Kidney epithelial cell (primary cell): Measurements from ENCODE around the gene USP11. TPM values are rescaled to one million over a fixed set of nuclear protein-coding genes. Genes with fewer than 3 reads are reported as not detected.

Source experiments
- DNase-seq: peaks from one replicate; pipeline ENCODE4 v3.0.0-alpha.2; 2010; ENCODE audit warnings: low read depth
- H3K27me3 ChIP-seq: 2 replicates; pipeline ENCODE4 v1.6.0; 2011; ENCODE audit warnings: low read length; ENCODE audit not compliant: control insufficient read depth, insufficient read depth
- H3K36me3 ChIP-seq: 2 replicates; pipeline ENCODE4 v1.5.1; 2011; ENCODE audit warnings: low read length; ENCODE audit not compliant: control insufficient read depth, insufficient read depth
- H3K4me3 ChIP-seq: 2 replicates; pipeline ENCODE4 v1.5.1; 2011; ENCODE audit warnings: low read depth, mild to moderate bottlenecking, control low read depth, low read length
- CTCF ChIP-seq: IDR thresholded peaks from 2 replicates; pipeline ENCODE4 v1.5.1; 2011; ENCODE audit warnings: mild to moderate bottlenecking, moderate library complexity, low read length, control low read depth, inconsistent platforms; ENCODE audit not compliant: insufficient read depth, poor library complexity, severe bottlenecking
- total RNA-seq: library from RNA; depleted of rRNA; stranded (reverse); fragments of >200 nt; gene quantifications from 2 replicates; pipeline ENCODE4 v1.2.3, GENCODE V29; 2015

Gene USP11
- total RNA-seq, 1 donor from 2014 or later: 49.1 TPM

- Histone ChIP-seq H3K4me3 (no peak overlapping the region), H3K36me3 (peaks cover 6% of the 10 kb centered on the region), H3K27me3 (no peaks in the 10 kb centered on the region)
- no peak for DNase-seq
- TF ChIP-seq CTCF: no peak
Measured at GRCh38 chrX:47200385-47201150, 32.2 kb upstream of the USP11 start.

GRCh38 chrX:47201345-47201944, 31.4 kb upstream of the USP11 start:
- TF ChIP-seq CTCF: no peak
- no peak for DNase-seq
- H3K36me3 ChIP-seq: peaks cover 9% of the 10 kb centered on the region
- no peaks in the 10 kb centered on the region for H3K27me3 ChIP-seq
- no peak overlapping the region for H3K4me3 ChIP-seq

- TF ChIP-seq CTCF: no peak
- Histone ChIP-seq H3K4me3 (no peak overlapping the region), H3K27me3 (no peaks in the 10 kb centered on the region), H3K36me3 (peaks cover 9% of the 10 kb centered on the region)
- no peak for DNase-seq
Measured at GRCh38 chrX:47202316-47202715, 30.5 kb upstream of the USP11 start.

GRCh38 chrX:47202877-47203276, 29.9 kb upstream of the USP11 start:
- no peaks in the 10 kb centered on the region for H3K27me3 ChIP-seq
- no peak for DNase-seq
- no peak for TF ChIP-seq CTCF
- H3K4me3 ChIP-seq: no peak overlapping the region
- peaks cover 9% of the 10 kb centered on the region for H3K36me3 ChIP-seq

- no peak overlapping the region for H3K4me3 ChIP-seq
- no peak for TF ChIP-seq CTCF
- H3K36me3 ChIP-seq: peaks cover 9% of the 10 kb centered on the region
- no peak for DNase-seq
- no peaks in the 10 kb centered on the region for H3K27me3 ChIP-seq
Measured at GRCh38 chrX:47204970-47205369, 27.8 kb upstream of the USP11 start.
